HEK293 (cell line): ENCODE measurements around the gene ACOX2.

Source experiments
- FEZF1 ChIP-seq: fragments of 450-650 bp; formaldehyde crosslinking; IDR thresholded peaks from 2 replicates; pipeline ENCODE4 v1.5.1; 2016; ENCODE audit warnings: missing biosample characterization, missing genetic modification characterization
- KLF1 ChIP-seq: fragments of 450-650 bp; formaldehyde crosslinking; IDR thresholded peaks from 2 replicates; pipeline ENCODE4 v1.5.1; 2016; ENCODE audit warnings: missing biosample characterization, missing genetic modification characterization
- KLF7 ChIP-seq: fragments of 450-650 bp; formaldehyde crosslinking; IDR thresholded peaks from 2 replicates; pipeline ENCODE4 v1.5.1; 2016; ENCODE audit warnings: missing biosample characterization, missing genetic modification characterization, borderline replicate concordance
- SP7 ChIP-seq: fragments of 450-650 bp; formaldehyde crosslinking; IDR thresholded peaks from 2 replicates; pipeline ENCODE4 v1.5.1; 2016; ENCODE audit warnings: missing biosample characterization, missing genetic modification characterization
- ZNF175 ChIP-seq: fragments of 450-650 bp; formaldehyde crosslinking; IDR thresholded peaks from 2 replicates; pipeline ENCODE4 v1.5.1; 2016; ENCODE audit warnings: missing biosample characterization, missing genetic modification characterization
- ZNF530 ChIP-seq: fragments of 450-650 bp; formaldehyde crosslinking; IDR thresholded peaks from 2 replicates; pipeline ENCODE4 v1.5.1; 2016; ENCODE audit warnings: low read depth, missing biosample characterization, missing genetic modification characterization
- ZNF843 ChIP-seq: fragments of 450-650 bp; formaldehyde crosslinking; IDR thresholded peaks from 2 replicates; pipeline ENCODE4 v1.5.1; 2016; ENCODE audit warnings: missing biosample characterization, missing genetic modification characterization
- TF ChIP-seq, protein P1 (sequence below): fragments of 450-650 bp; formaldehyde crosslinking; conservative IDR thresholded peaks from 2 replicates; pipeline ENCODE4 v1.5.1; 2016; ENCODE audit warnings: low read depth, missing biosample characterization, missing genetic modification characterization
- TF ChIP-seq, protein P2 (sequence below): fragments of 450-650 bp; formaldehyde crosslinking; IDR thresholded peaks from 2 replicates; pipeline ENCODE4 v1.5.1; 2016; ENCODE audit warnings: missing biosample characterization, missing genetic modification characterization
- TF ChIP-seq, protein P3 (sequence below): fragments of 450-650 bp; formaldehyde crosslinking; IDR thresholded peaks from 2 replicates; pipeline ENCODE4 v1.5.1; 2016; ENCODE audit warnings: missing biosample characterization, missing genetic modification characterization
- TF ChIP-seq, protein P4 (sequence below): fragments of 450-650 bp; formaldehyde crosslinking; IDR thresholded peaks from 2 replicates; pipeline ENCODE4 v1.5.1; 2016; ENCODE audit warnings: missing biosample characterization, missing genetic modification characterization

DNA sequence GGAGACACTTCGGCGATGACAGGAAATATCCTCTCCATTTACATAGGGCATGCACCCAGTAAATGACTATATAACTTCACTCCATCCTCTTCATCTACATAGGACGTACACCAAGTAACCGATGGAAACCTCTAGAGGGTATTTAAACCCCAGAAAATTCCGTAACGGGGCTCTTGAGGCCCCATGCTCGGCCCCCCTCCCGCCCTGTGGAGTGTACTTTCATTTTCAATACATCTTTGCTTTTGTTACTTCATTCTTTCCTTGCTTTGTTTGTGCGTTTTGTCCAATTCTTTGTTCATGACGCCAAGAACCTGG lies 47.7 kb upstream of the ACOX2 start:
- TF ChIP-seq ZNF530: no peak
- TF ChIP-seq, protein P1, sequence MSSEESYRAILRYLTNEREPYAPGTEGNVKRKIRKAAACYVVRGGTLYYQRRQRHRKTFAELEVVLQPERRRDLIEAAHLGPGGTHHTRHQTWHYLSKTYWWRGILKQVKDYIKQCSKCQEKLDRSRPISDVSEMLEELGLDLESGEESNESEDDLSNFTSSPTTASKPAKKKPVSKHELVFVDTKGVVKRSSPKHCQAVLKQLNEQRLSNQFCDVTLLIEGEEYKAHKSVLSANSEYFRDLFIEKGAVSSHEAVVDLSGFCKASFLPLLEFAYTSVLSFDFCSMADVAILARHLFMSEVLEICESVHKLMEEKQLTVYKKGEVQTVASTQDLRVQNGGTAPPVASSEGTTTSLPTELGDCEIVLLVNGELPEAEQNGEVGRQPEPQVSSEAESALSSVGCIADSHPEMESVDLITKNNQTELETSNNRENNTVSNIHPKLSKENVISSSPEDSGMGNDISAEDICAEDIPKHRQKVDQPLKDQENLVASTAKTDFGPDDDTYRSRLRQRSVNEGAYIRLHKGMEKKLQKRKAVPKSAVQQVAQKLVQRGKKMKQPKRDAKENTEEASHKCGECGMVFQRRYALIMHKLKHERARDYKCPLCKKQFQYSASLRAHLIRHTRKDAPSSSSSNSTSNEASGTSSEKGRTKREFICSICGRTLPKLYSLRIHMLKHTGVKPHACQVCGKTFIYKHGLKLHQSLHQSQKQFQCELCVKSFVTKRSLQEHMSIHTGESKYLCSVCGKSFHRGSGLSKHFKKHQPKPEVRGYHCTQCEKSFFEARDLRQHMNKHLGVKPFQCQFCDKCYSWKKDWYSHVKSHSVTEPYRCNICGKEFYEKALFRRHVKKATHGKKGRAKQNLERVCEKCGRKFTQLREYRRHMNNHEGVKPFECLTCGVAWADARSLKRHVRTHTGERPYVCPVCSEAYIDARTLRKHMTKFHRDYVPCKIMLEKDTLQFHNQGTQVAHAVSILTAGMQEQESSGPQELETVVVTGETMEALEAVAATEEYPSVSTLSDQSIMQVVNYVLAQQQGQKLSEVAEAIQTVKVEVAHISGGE: no peak
- TF ChIP-seq, protein P2, sequence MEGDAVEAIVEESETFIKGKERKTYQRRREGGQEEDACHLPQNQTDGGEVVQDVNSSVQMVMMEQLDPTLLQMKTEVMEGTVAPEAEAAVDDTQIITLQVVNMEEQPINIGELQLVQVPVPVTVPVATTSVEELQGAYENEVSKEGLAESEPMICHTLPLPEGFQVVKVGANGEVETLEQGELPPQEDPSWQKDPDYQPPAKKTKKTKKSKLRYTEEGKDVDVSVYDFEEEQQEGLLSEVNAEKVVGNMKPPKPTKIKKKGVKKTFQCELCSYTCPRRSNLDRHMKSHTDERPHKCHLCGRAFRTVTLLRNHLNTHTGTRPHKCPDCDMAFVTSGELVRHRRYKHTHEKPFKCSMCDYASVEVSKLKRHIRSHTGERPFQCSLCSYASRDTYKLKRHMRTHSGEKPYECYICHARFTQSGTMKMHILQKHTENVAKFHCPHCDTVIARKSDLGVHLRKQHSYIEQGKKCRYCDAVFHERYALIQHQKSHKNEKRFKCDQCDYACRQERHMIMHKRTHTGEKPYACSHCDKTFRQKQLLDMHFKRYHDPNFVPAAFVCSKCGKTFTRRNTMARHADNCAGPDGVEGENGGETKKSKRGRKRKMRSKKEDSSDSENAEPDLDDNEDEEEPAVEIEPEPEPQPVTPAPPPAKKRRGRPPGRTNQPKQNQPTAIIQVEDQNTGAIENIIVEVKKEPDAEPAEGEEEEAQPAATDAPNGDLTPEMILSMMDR (tag by site-specific recombination): no peak
- no peak for TF ChIP-seq KLF7 (tag by site-specific recombination)
- no peak for TF ChIP-seq FEZF1 (tag by site-specific recombination)
- TF ChIP-seq, protein P3, sequence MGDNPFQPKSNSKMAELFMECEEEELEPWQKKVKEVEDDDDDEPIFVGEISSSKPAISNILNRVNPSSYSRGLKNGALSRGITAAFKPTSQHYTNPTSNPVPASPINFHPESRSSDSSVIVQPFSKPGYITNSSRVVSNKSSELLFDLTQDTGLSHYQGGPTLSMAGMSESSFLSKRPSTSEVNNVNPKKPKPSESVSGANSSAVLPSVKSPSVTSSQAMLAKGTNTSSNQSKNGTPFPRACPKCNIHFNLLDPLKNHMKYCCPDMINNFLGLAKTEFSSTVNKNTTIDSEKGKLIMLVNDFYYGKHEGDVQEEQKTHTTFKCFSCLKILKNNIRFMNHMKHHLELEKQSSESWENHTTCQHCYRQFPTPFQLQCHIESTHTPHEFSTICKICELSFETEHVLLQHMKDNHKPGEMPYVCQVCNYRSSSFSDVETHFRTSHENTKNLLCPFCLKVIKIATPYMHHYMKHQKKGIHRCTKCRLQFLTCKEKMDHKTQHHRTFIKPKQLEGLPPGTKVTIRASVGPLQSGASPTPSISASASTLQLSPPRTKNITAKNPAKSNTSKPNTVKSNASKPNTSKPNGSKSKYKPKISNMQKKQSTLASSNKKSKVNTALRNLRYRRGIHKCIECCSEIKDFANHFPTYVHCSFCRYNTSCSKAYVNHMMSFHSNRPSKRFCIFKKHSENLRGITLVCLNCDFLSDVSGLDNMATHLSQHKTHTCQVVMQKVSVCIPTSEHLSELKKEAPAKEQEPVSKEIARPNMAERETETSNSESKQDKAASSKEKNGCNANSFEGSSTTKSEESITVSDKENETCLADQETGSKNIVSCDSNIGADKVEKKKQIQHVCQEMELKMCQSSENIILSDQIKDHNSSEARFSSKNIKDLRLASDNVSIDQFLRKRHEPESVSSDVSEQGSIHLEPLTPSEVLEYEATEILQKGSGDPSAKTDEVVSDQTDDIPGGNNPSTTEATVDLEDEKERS (tag by site-specific recombination): no peak
- TF ChIP-seq, protein P4, sequence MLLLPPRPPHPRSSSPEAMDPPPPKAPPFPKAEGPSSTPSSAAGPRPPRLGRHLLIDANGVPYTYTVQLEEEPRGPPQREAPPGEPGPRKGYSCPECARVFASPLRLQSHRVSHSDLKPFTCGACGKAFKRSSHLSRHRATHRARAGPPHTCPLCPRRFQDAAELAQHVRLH (tag by site-specific recombination): no peak
- no peak for TF ChIP-seq ZNF175 (tag by site-specific recombination)
- no peak for TF ChIP-seq SP7 (tag by site-specific recombination)
- no peak for TF ChIP-seq KLF1 (tag by site-specific recombination)
- no peak for TF ChIP-seq ZNF843 (tag by site-specific recombination)
